Peyer's patch (tissue), 4 donors: Measurements from ENCODE around the gene TMOD3. TPM values are rescaled to one million over a fixed set of nuclear protein-coding genes. Genes with fewer than 3 reads are reported as not detected.

Experiments used
- DNase-seq, 3 donors: peaks; one replicate each; pipeline ENCODE4 v3.0.0-alpha.2; 2017 to 2019
- H3K27ac ChIP-seq, 4 donors: fragments of 200-600 bp; sonication (generic); one replicate each; pipeline ENCODE4 v1.5.1; 2016 to 2019
- H3K27me3 ChIP-seq, 2 donors: fragments of 200-600 bp; sonication (generic); one replicate each; pipeline ENCODE4 v1.5.1; 2019
- H3K36me3 ChIP-seq, 3 donors: fragments of 200-600 bp; sonication (generic); one replicate each; pipeline ENCODE4 v1.5.1; 2016 to 2019
- H3K4me1 ChIP-seq, 4 donors: fragments of 200-600 bp; sonication (generic); one replicate each; pipeline ENCODE4 v1.5.1; 2016 to 2019
- H3K4me3 ChIP-seq, 4 donors: fragments of 200-600 bp; sonication (generic); 1 replicate in 3 of 4; 2 replicates in 1 of 4; pipeline ENCODE4 v1.5.1; 2016 to 2019; ENCODE audit warnings: mild to moderate bottlenecking in 1 of 4
- H3K9me3 ChIP-seq, 4 donors: fragments of 200-600 bp; sonication (generic); one replicate each; pipeline ENCODE4 v1.5.1; 2016 to 2019; ENCODE audit warnings: mild to moderate bottlenecking in 1 of 4
- POLR2A ChIP-seq, 2 donors: fragments of 450-650 bp; IDR thresholded peaks; one replicate each; pipeline ENCODE4 v1.5.1; 2017; ENCODE audit warnings: antibody characterized with exemption in 2 of 2, mild to moderate bottlenecking in 2 of 2, moderate library complexity in 2 of 2
- total RNA-seq, 4 donors: library from RNA; depleted of rRNA; stranded (reverse); fragments of >200 nt; gene quantifications; one replicate each; pipeline ENCODE4 v1.1.0, GENCODE V29; 2016
- TF ChIP-seq, protein P1 (sequence below), 6 experiments: fragments of 450-650 bp in 4 of 6; fragments of 200-600 bp in 2 of 6; sonication (generic) in 1 of 6; IDR thresholded peaks; one replicate each; pipeline ENCODE4 v1.5.1; 2017 to 2019; ENCODE audit warnings: antibody characterized with exemption in 6 of 6, mild to moderate bottlenecking in 3 of 6, moderate library complexity in 1 of 6

TMOD3 gene
- total RNA-seq, 4 donors from 2014 or later, result 39.3 to 51.8 (median 42.0) TPM

DNA sequence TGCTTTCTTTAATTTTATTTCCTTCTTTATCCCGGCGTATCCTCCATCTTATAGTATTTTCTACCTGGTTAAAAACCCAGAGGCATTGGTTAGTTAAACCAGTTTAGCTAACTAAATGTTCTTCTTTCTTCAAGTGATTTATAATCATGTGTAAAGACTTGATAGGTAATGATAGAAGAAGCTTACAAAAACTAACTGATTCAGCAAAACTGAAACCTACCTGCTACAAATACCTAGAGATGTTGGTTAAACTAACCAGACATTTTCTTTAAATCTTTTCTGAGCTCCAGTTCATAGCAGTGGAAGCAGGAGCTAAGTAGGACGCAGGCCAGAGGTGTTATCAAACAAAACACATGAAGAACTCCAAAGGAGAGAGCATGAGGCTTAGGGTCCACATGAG is 97.4 kb downstream of the TMOD3 start:
- Histone ChIP-seq H3K27me3 (no peaks in the 10 kb centered on the region), H3K4me3 (no peak overlapping the region), H3K4me1 (no peaks in the 10 kb centered on the region), H3K9me3 (no peaks in the 10 kb centered on the region), H3K27ac (no peak overlapping the region), H3K36me3 (peaks cover 0 to 37% (median 0%) of the 10 kb centered on the region in 3 donors)
- DNase-seq, result no peak
- TF ChIP-seq, protein P1, sequence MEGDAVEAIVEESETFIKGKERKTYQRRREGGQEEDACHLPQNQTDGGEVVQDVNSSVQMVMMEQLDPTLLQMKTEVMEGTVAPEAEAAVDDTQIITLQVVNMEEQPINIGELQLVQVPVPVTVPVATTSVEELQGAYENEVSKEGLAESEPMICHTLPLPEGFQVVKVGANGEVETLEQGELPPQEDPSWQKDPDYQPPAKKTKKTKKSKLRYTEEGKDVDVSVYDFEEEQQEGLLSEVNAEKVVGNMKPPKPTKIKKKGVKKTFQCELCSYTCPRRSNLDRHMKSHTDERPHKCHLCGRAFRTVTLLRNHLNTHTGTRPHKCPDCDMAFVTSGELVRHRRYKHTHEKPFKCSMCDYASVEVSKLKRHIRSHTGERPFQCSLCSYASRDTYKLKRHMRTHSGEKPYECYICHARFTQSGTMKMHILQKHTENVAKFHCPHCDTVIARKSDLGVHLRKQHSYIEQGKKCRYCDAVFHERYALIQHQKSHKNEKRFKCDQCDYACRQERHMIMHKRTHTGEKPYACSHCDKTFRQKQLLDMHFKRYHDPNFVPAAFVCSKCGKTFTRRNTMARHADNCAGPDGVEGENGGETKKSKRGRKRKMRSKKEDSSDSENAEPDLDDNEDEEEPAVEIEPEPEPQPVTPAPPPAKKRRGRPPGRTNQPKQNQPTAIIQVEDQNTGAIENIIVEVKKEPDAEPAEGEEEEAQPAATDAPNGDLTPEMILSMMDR (IDR thresholded peaks at IDR 0.05), result no peak
- no peak for TF ChIP-seq POLR2A (IDR thresholded peaks at IDR 0.05)

DNA sequence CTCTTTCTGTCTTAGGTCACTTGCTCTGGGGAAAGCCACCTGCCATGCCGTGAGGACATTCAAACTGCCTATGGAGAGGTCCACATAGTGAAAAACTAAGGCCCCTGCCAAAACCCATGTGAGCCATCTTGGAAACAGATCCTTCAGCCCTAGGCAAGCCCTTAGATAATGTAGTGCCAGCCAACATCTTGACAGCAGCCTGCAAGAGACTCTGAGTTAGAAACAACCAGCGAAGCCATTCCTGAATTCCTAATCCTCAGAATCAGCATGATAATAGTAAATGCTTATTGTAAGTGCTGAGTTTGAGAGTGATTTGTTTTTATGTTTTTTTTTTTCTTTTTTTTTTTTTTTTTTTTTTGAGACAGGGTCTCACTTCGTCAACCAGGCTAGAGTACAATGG is 101.6 kb downstream of the TMOD3 start:
- Histone ChIP-seq H3K27me3 (no peaks in the 10 kb centered on the region), H3K4me3 (no peak overlapping the region), H3K36me3 (peaks cover 0 to 16% (median 0%) of the 10 kb centered on the region in 3 donors), H3K9me3 (no peaks in the 10 kb centered on the region), H3K27ac (no peak overlapping the region), H3K4me1 (no peaks in the 10 kb centered on the region)
- TF ChIP-seq, protein P1 (IDR thresholded peaks at IDR 0.05), result no peak
- TF ChIP-seq POLR2A (IDR thresholded peaks at IDR 0.05), result no peak
- no peak for DNase-seq

DNA sequence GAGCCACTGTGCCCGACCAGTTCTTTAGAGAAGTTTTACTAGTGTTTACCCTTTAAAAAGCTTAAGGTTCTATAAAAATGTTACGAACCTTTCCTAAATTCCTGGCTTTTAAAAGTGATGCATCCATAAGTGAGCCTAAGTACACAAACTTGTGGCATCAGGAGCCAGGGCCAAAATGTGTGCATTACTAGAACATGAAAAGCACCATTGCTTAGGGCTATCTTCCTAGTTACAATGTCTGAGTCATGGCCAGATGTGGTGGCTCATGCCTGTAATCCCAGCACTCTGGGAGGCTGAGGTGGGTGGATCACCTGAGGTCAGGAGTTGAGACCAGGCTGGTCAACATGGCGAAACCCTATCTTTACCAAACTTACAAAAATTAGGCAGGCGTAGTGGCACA is 102.2 kb downstream of the TMOD3 start:
- no peak overlapping the region for H3K27ac ChIP-seq
- no peaks in the 10 kb centered on the region for H3K4me1 ChIP-seq
- no peak for DNase-seq
- H3K9me3 ChIP-seq, result no peaks in the 10 kb centered on the region
- H3K36me3 ChIP-seq, result peaks cover 0 to 16% (median 0%) of the 10 kb centered on the region in 3 donors
- TF ChIP-seq, protein P1 (IDR thresholded peaks at IDR 0.05), result no peak
- no peak for TF ChIP-seq POLR2A (IDR thresholded peaks at IDR 0.05)
- H3K27me3 ChIP-seq, result no peaks in the 10 kb centered on the region
- H3K4me3 ChIP-seq, result no peak overlapping the region

DNA sequence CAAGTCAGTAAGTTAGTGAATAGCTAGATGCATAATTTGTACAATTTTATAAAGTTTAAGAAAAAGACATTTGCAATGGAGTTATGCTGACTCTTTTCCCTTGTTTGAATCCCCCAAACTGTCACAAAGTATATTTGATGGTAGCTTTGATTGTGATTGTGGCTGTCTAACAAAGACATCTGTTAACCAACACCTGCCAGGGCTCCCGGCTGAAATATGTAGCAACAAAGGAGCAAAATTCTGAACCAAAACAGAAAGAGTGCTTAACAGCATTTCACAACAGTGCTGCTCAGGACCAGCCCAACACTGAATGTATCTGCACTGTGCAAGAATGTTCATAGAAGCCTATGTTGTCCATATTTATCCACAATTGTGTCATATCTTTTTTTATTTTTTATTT is 102.7 kb downstream of the TMOD3 start:
- H3K27ac ChIP-seq, result no peak overlapping the region
- TF ChIP-seq POLR2A (IDR thresholded peaks at IDR 0.05), result no peak
- TF ChIP-seq, protein P1 (IDR thresholded peaks at IDR 0.05), result no peak
- no peaks in the 10 kb centered on the region for H3K9me3 ChIP-seq
- no peak for DNase-seq
- no peak overlapping the region for H3K4me3 ChIP-seq
- no peaks in the 10 kb centered on the region for H3K4me1 ChIP-seq
- peaks cover 0 to 16% (median 0%) of the 10 kb centered on the region in 3 donors for H3K36me3 ChIP-seq
- no peaks in the 10 kb centered on the region for H3K27me3 ChIP-seq

DNA sequence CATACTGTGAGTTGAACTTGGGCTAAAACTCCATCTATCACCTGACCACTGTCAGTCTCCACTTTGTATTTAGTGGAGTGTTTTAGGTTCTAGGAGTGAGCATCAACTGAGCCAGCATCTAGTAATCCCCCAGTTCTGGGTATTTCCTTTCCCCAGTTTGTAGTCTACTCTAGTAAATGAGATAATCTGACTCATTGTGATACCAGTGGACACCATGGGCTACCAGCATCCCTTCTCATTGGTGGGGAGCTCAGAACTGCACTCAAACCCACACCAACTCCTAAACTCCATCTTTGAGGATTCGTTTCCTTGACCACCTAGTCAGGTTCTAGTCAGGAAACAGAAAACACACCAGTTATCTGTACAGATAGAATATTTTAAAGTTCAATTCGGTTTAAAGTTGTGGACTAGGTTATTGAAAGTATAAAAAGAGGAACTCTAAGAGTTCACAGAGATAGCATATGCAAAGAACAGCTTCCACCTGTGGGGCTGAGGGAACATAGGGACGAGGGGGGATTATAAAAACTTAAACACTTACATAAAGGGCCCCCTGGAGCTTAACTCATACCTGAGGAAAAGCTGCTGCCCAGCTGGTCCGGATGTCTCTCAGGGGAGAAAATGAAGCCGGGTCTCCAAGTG is 106.1 kb downstream of the TMOD3 start:
- Histone ChIP-seq H3K27ac (no peak overlapping the region), H3K27me3 (no peaks in the 10 kb centered on the region), H3K4me3 (no peak overlapping the region), H3K36me3 (peaks cover 0 to 31% (median 0%) of the 10 kb centered on the region in 3 donors), H3K9me3 (no peaks in the 10 kb centered on the region), H3K4me1 (no peaks in the 10 kb centered on the region)
- TF ChIP-seq, protein P1 (IDR thresholded peaks at IDR 0.05), result no peak
- no peak for TF ChIP-seq POLR2A (IDR thresholded peaks at IDR 0.05)
- no peak for DNase-seq
